ENCODE results near the gene PI4KA.

GRCh38 chr22:20766530-20766929 lies 92.1 kb downstream of the PI4KA start:
- TF ChIP-seq POLR2A (IDR thresholded peaks at IDR 0.05) = no peak
- TF ChIP-seq CTCF (IDR thresholded peaks at IDR 0.05) = no peak

All from right lobe of liver (tissue), 4 donors.